GM10266 (cell line): Measurements from ENCODE around the gene DPF3.

ENCODE experiments used
- DNase-seq: peaks from one replicate; pipeline ENCODE4 v3.0.0; 2012; ENCODE audit errors: extremely low spot score
- TF ChIP-seq, protein P1 (sequence below): IDR thresholded peaks from 2 replicates; pipeline ENCODE4 v1.5.1; 2012; ENCODE audit warnings: mild to moderate bottlenecking, low read depth; ENCODE audit not compliant: control insufficient read depth, insufficient read depth; ENCODE audit errors: missing control alignments

DPF3 gene

GRCh38 chr14:72802588-72802946 lies 91.3 kb downstream of the DPF3 start:
- no peak for DNase-seq
- TF ChIP-seq, protein P1, sequence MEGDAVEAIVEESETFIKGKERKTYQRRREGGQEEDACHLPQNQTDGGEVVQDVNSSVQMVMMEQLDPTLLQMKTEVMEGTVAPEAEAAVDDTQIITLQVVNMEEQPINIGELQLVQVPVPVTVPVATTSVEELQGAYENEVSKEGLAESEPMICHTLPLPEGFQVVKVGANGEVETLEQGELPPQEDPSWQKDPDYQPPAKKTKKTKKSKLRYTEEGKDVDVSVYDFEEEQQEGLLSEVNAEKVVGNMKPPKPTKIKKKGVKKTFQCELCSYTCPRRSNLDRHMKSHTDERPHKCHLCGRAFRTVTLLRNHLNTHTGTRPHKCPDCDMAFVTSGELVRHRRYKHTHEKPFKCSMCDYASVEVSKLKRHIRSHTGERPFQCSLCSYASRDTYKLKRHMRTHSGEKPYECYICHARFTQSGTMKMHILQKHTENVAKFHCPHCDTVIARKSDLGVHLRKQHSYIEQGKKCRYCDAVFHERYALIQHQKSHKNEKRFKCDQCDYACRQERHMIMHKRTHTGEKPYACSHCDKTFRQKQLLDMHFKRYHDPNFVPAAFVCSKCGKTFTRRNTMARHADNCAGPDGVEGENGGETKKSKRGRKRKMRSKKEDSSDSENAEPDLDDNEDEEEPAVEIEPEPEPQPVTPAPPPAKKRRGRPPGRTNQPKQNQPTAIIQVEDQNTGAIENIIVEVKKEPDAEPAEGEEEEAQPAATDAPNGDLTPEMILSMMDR: no peak

DNA sequence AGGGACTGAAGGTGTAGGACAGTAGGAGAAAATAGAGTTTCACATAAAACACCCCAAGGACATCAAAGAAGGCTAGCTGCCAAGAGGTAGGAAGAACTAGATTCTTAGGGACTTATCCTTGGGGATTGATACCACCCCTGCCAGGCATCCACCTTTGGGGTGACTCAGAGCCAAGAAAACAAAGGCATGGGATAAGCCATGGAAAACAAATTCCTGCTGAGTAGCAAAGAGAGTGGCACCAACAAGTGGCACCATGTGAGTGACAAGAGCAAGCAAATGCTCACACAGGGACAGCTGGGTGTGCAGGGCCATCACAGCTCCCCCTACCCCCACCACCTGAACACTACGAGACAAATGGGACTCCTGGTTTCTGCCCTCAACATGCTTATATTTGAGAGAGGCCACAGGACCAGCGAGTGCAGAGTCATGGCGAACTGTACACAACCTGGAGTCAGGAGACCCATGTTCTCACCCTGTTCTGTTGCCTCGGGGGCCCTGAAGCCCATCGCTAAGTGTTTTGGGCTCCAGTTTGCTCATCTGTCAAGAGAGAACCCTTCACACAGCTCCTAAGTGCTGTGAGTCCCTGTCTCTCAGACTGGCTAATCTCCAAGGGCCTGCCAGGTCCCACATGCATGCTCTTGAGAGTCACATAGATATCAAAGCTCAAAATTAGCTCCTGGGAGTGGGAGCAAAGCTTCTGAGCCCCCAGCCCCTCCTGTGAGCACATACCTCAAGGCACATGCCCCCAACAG lies 91.9 kb downstream of the DPF3 start:
- DNase-seq: no peak

GRCh38 chr14:72801381-72801812 lies 92.5 kb downstream of the DPF3 start:
- no peak for DNase-seq
- TF ChIP-seq, protein P1: no peak

More for the DNA sequence above, 91.9 kb downstream of the DPF3 start:
- TF ChIP-seq, protein P1: no peak

- no peak for DNase-seq
- TF ChIP-seq, protein P1: no peak
Measured at GRCh38 chr14:72800848-72801370, 93.0 kb downstream of the DPF3 start.

GRCh38 chr14:72800296-72800695 lies 93.6 kb downstream of the DPF3 start:
- DNase-seq: no peak
- TF ChIP-seq, protein P1: no peak

DNA sequence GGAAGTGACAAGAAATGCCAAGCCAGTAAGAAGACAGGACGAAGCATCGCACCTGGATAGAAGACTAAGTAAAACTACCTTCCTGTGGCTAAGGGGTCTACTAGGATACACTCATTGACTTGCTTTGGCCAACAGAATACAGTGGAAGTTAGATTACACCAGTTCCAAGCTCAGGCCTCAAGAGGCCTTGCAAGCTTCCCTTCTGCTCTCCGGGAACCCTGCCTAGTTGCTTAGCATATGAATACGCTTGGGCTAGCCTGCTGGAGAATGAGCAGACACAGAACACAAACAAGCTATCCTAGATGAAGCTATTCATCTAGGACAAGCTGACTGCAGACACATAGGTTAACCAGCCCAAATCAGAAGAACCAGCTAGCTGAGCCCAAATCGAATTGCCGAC lies 97.0 kb downstream of the DPF3 start:
- DNase-seq: no peak
- TF ChIP-seq, protein P1: no peak
